IMR-90 (cell line): ENCODE data around the gene BTNL2. TPM values are rescaled to one million over a fixed set of nuclear protein-coding genes. Genes with fewer than 3 reads are reported as not detected.

ENCODE experiments used
- ATAC-seq: fragments of 200-7000 bp; cut with Tn5 transposase; 2 replicates; pipeline ENCODE4 v1.9.1; 2020; ENCODE audit warnings: low read depth, mild to moderate bottlenecking, moderate library complexity
- BruUV-seq: library from RNA; stranded (reverse); fragments of 400-500 nt; replicated peaks from 2 replicates; lab custom pipeline; 2021; lab: Mats Ljungman, UMichigan
- CTCF ChIA-PET: fragments of 300-600 bp; formaldehyde crosslinking; extraction: SDS; loops from one replicate; lab custom pipeline; 2021; ENCODE audit warnings: antibody characterized with exemption; lab: Yijun Ruan, JAX
- POLR2A ChIA-PET: fragments of 300-600 bp; sonication (Branson Sonifier 250); formaldehyde crosslinking; loops from one replicate; lab custom pipeline; 2022; ENCODE audit warnings: antibody characterized with exemption; ENCODE audit not compliant: unreplicated experiment; lab: Charles Lee
- DNase-seq: peaks from one replicate; pipeline ENCODE4 v3.0.0; 2013
- H2AFZ ChIP-seq: replicated peaks from 2 replicates; pipeline ENCODE3; 2013; ENCODE audit warnings: low read length, mild to moderate bottlenecking; ENCODE audit not compliant: poor library complexity
- H2AK5ac ChIP-seq: 2 replicates; pipeline ENCODE4 v1.6.1; 2013; ENCODE audit warnings: low read depth, low read length, inconsistent platforms
- H2AK9ac ChIP-seq: replicated peaks from 2 replicates; pipeline ENCODE3; 2013; ENCODE audit warnings: mild to moderate bottlenecking, low read depth, low read length, moderate library complexity; ENCODE audit not compliant: poor library complexity
- H2BK120ac ChIP-seq: 2 replicates; pipeline ENCODE4 v1.6.1; 2013; ENCODE audit warnings: low read depth, low read length, inconsistent platforms
- H2BK15ac ChIP-seq: 3 replicates; pipeline ENCODE4 v1.6.1; 2013; ENCODE audit warnings: low read depth, low read length, inconsistent platforms
- H2BK20ac ChIP-seq: 2 replicates; pipeline ENCODE4 v1.6.1; 2013; ENCODE audit warnings: low read depth, mild to moderate bottlenecking, inconsistent platforms, low read length, moderate library complexity
- H2BK5ac ChIP-seq: 2 replicates; pipeline ENCODE4 v1.6.1; 2013; ENCODE audit warnings: mild to moderate bottlenecking, low read depth, low read length, inconsistent platforms; ENCODE audit not compliant: poor library complexity, severe bottlenecking
- H3K14ac ChIP-seq: replicated peaks from 2 replicates; pipeline ENCODE4 v1.6.1; 2013; ENCODE audit warnings: low read depth, low read length, inconsistent platforms
- H3K18ac ChIP-seq: 2 replicates; pipeline ENCODE4 v1.6.1; 2013; ENCODE audit warnings: low read depth, low read length, control low read depth
- H3K23ac ChIP-seq: 2 replicates; pipeline ENCODE4 v1.6.1; 2013; ENCODE audit warnings: low read depth, low read length, inconsistent platforms
- H3K27ac ChIP-seq: 2 replicates; pipeline ENCODE4 v1.5.1; 2013; ENCODE audit warnings: mild to moderate bottlenecking, control low read depth, low read length; ENCODE audit not compliant: insufficient read depth
- H3K27me3 ChIP-seq: 2 replicates; pipeline ENCODE4 v1.6.1; 2013; ENCODE audit warnings: low read length; ENCODE audit not compliant: control insufficient read depth, insufficient read depth
- H3K36me3 ChIP-seq: 2 replicates; pipeline ENCODE4 v1.6.1; 2013; ENCODE audit warnings: low read length, mixed read lengths; ENCODE audit not compliant: control insufficient read depth, insufficient read depth
- H3K4ac ChIP-seq: 2 replicates; pipeline ENCODE4 v1.6.1; 2013; ENCODE audit warnings: low read depth, low read length, inconsistent platforms
- H3K4me1 ChIP-seq: 2 replicates; pipeline ENCODE4 v1.6.1; 2013; ENCODE audit warnings: low read length, mixed read lengths; ENCODE audit not compliant: control insufficient read depth, insufficient read depth
- H3K4me2 ChIP-seq: 2 replicates; pipeline ENCODE4 v1.6.1; 2013; ENCODE audit warnings: low read depth, mild to moderate bottlenecking, control low read depth, low read length, moderate library complexity
- H3K4me3 ChIP-seq: 2 replicates; pipeline ENCODE4 v1.5.1; 2013; ENCODE audit warnings: low read depth, mild to moderate bottlenecking, control low read depth, low read length, moderate library complexity; ENCODE audit not compliant: insufficient read depth
- H3K56ac ChIP-seq: 2 replicates; pipeline ENCODE4 v1.6.1; 2013; ENCODE audit warnings: low read length, inconsistent platforms; ENCODE audit not compliant: insufficient read depth; ENCODE audit errors: extremely low read depth
- H3K79me1 ChIP-seq, 2 experiments: 2 replicates each; pipeline ENCODE4 v1.6.1; 2013; ENCODE audit warnings: low read length in 2 of 2, inconsistent platforms in 1 of 2, low read depth in 1 of 2
- H3K9ac ChIP-seq: 2 replicates; pipeline ENCODE4 v1.6.1; 2013; ENCODE audit warnings: low read depth, low read length, control low read depth
- H3K9me1 ChIP-seq: 2 replicates; pipeline ENCODE4 v1.6.1; 2013; ENCODE audit warnings: low read length, inconsistent platforms; ENCODE audit not compliant: insufficient read depth
- H3K9me3 ChIP-seq: 2 replicates; pipeline ENCODE4 v1.6.1; 2013; ENCODE audit warnings: low read length; ENCODE audit not compliant: control insufficient read depth, insufficient read depth
- H4K20me1 ChIP-seq: 2 replicates; pipeline ENCODE4 v1.6.1; 2013; ENCODE audit warnings: low read length, inconsistent platforms; ENCODE audit not compliant: insufficient read depth
- H4K5ac ChIP-seq: 2 replicates; pipeline ENCODE4 v1.6.1; 2013; ENCODE audit warnings: mild to moderate bottlenecking, low read depth, low read length, control low read depth
- H4K8ac ChIP-seq, 2 experiments: 2 replicates each; pipeline ENCODE4 v1.6.1; 2013; ENCODE audit warnings: low read depth in 2 of 2, low read length in 2 of 2, control low read depth in 1 of 2, inconsistent platforms in 1 of 2
- H4K91ac ChIP-seq: 2 replicates; pipeline ENCODE4 v1.6.1; 2013; ENCODE audit warnings: low read depth, low read length, inconsistent platforms; ENCODE audit not compliant: insufficient read depth
- BHLHE40 ChIP-seq: fragments of 150-350 bp; IDR thresholded peaks from 2 replicates; pipeline ENCODE4 v1.6.1; 2016; ENCODE audit warnings: mild to moderate bottlenecking, low read depth, low read length
- CTCF ChIP-seq: conservative IDR thresholded peaks from 2 replicates; pipeline ENCODE4 v1.5.1; 2012; ENCODE audit warnings: mild to moderate bottlenecking, low read depth, low read length, improper control_type of control experiment
- FOS ChIP-seq: fragments of 150-350 bp; IDR thresholded peaks from 2 replicates; pipeline ENCODE4 v1.6.1; 2016; ENCODE audit warnings: low read depth, low read length
- NFE2L2 ChIP-seq: fragments of 150-350 bp; IDR thresholded peaks from 2 replicates; pipeline ENCODE4 v1.6.1; 2016; ENCODE audit warnings: low read depth, mild to moderate bottlenecking, low read length
- POLR2A ChIP-seq: IDR thresholded peaks from 2 replicates; pipeline ENCODE4 v1.6.1; 2012; ENCODE audit warnings: mild to moderate bottlenecking, low read depth, low read length
- RFX5 ChIP-seq: IDR thresholded peaks from 2 replicates; pipeline ENCODE4 v1.8.0; 2012; ENCODE audit warnings: low read depth, mild to moderate bottlenecking, low read length, moderate library complexity
- WGBS, 2 experiments: methylation state at CpG; one replicate each; pipeline versions ENCODE4 v1.1.5 to v1.1.7; 2013; ENCODE audit warnings: missing lambda C conversion rate in 2 of 2; ENCODE audit not compliant: insufficient read length in 1 of 2; ENCODE audit errors: extremely low coverage in 2 of 2; 5-methylcytosine and 5-hydroxymethylcytosine counted together
- dilution Hi-C: fragments of 300-500 bp; cut with HindIII; formaldehyde crosslinking; loops from one replicate; pipeline ENCODE4 v1.14.3; 2018; ENCODE audit warnings: low sequenced_read_pairs; ENCODE audit not compliant: unreplicated experiment
- in situ Hi-C: fragments of 300-500 bp; cut with MboI; formaldehyde crosslinking; loops from 3 replicates; pipeline ENCODE4 v1.14.3; 2019; ENCODE audit warnings: low sequenced_read_pairs, inconsistent platforms, mixed read lengths
- intact Hi-C: fragments of 100-400 bp; cut with micrococcal nuclease; formaldehyde crosslinking; loops from 2 replicates; pipeline ENCODE4 v1.10.0; 2022
- polyA plus RNA-seq, 3 experiments: library from polyadenylated mRNA; depleted of rRNA; stranded (reverse); fragments of >200 nt; gene quantifications; 2 replicates each; pipeline ENCODE4 v1.2.3, GENCODE V29; 2012; ENCODE audit warnings: low replicate concordance in 1 of 3
- total RNA-seq: library from RNA; depleted of rRNA; stranded (reverse); fragments of >200 nt; gene quantifications from 2 replicates; pipeline ENCODE4 v1.2.3, GENCODE V29; 2012

The BTNL2 gene
- total and polyA plus RNA-seq, 2 of the 4 experiments (the other 2 are of a cell fraction), result not detected

GRCh38 chr6:32439602-32440214 is 32.7 kb upstream of the BTNL2 start, which contains the start of gene HLA-DRA:
TSS of gene HLA-DRA (plus strand) at chr6:32439887. CDS start at chr6:32439951, 64 bp downstream.
- H3K4me2 ChIP-seq, result no peak within 1 kb of the TSS
- intact Hi-C loops, result no loop called here
- CTCF ChIA-PET, result no interaction called here

More at GRCh38 chr6:32439602-32440214, 32.7 kb upstream of the BTNL2 start, which contains the start of gene HLA-DRA:
- H3K9ac ChIP-seq, result no peak within 1 kb of the TSS
- no peak within 1 kb of the TSS for H2AFZ ChIP-seq
- H3K27me3 ChIP-seq, result no peaks in the 10 kb centered on the region; the same call in 1 of the 2 replicates
- ATAC-seq (peak; percentile 87), DNase-seq (peak; percentile 33)
- no TSS peak for BruUV-seq
- H3K9me3 ChIP-seq, result no peaks in the 10 kb centered on the region
- 79% methylated on average over 2 of the region's 9 CpGs; no CpG with 5 or more reads in 1 of the 2 experiments for WGBS, 2 experiments
- no peaks in the 10 kb centered on the region for H3K9me1 ChIP-seq
- TF ChIP-seq BHLHE40, result peak; percentile 15; the same call in 1 of the 2 replicates
- TF ChIP-seq NFE2L2, result no peak
- no peak for TF ChIP-seq FOS
- TF ChIP-seq POLR2A, result no peak
- TF ChIP-seq CTCF, result no peak
- TF ChIP-seq RFX5, result peak; percentile 98
- H3K14ac ChIP-seq, result no peak within 1 kb of the TSS
- no peaks in the 10 kb centered on the region for H3K36me3 ChIP-seq
- no peak within 1 kb of the TSS for H2BK15ac ChIP-seq
- no peaks in the 10 kb centered on the region for H3K79me1 ChIP-seq
- no peak within 1 kb of the TSS for H3K18ac ChIP-seq
- H2AK5ac ChIP-seq, result no peak within 1 kb of the TSS
- no peak within 1 kb of the TSS for H4K91ac ChIP-seq
- H4K8ac ChIP-seq, result no peak within 1 kb of the TSS
- no peak within 1 kb of the TSS for H4K5ac ChIP-seq
- in situ Hi-C loops (no loop called here), dilution Hi-C loops (no loop called here)
- no peak within 1 kb of the TSS for H2BK20ac ChIP-seq
- no peak within 1 kb of the TSS for H3K4ac ChIP-seq
- H2BK5ac ChIP-seq, result no peak within 1 kb of the TSS
- H2BK120ac ChIP-seq, result no peak within 1 kb of the TSS
- POLR2A ChIA-PET, result no interaction called here
- H3K4me3 ChIP-seq, result no peak within 1 kb of the TSS
- H2AK9ac ChIP-seq, result no peak within 1 kb of the TSS
- H3K4me1 ChIP-seq, result no peaks in the 10 kb centered on the region
- H4K20me1 ChIP-seq, result no peaks in the 10 kb centered on the region
- H3K27ac ChIP-seq, result no peak within 1 kb of the TSS
- H3K56ac ChIP-seq, result no peak within 1 kb of the TSS
- H3K23ac ChIP-seq, result no peak within 1 kb of the TSS
